Vagina (tissue), 2 donors: ENCODE data around the gene STARD13. TPM values are rescaled to one million over a fixed set of nuclear protein-coding genes. Genes with fewer than 3 reads are reported as not detected.

Experiments used
- DNase-seq, 2 donors: peaks; one replicate each; pipeline ENCODE4 v3.0.0-alpha.2; 2017; ENCODE audit errors: extremely low spot score in 2 of 2
- H3K27ac ChIP-seq: fragments of 200-600 bp; sonication (generic); one replicate; pipeline ENCODE4 v1.5.1; 2019
- H3K27me3 ChIP-seq: fragments of 200-600 bp; sonication (generic); one replicate; pipeline ENCODE4 v1.5.1; 2019
- H3K36me3 ChIP-seq, 2 donors: fragments of 200-600 bp; sonication (generic); one replicate each; pipeline ENCODE4 v1.5.1; 2017 to 2019
- H3K4me1 ChIP-seq: fragments of 200-600 bp; sonication (generic); one replicate; pipeline ENCODE4 v1.5.1; 2019
- H3K4me3 ChIP-seq, 2 donors: fragments of 200-600 bp; sonication (generic); 1 replicate in 1 of 2; 2 replicates in 1 of 2; pipeline ENCODE4 v1.5.1; 2016 to 2019
- H3K9me3 ChIP-seq: fragments of 200-600 bp; sonication (generic); one replicate; pipeline ENCODE4 v1.5.1; 2019
- POLR2A ChIP-seq, 2 donors: fragments of 450-650 bp; IDR thresholded peaks; one replicate each; pipeline ENCODE4 v1.6.1; 2017; ENCODE audit warnings: antibody characterized with exemption in 2 of 2, mild to moderate bottlenecking in 2 of 2, moderate library complexity in 2 of 2
- POLR2AphosphoS5 ChIP-seq, 2 donors: sonication (generic); formaldehyde crosslinking; IDR thresholded peaks; one replicate each; pipeline ENCODE4 v1.9.0; 2017; ENCODE audit warnings: antibody characterized with exemption in 2 of 2, mild to moderate bottlenecking in 2 of 2, low read depth in 1 of 2; ENCODE audit not compliant: insufficient read depth in 1 of 2
- intact Hi-C: fragments of 100-400 bp; cut with DNase I; formaldehyde crosslinking; loops from one replicate; pipeline ENCODE4 v1.15.1; 2023
- total RNA-seq: library from RNA; depleted of rRNA; stranded (reverse); fragments of >200 nt; gene quantifications from one replicate; pipeline ENCODE4 v1.2.3, GENCODE V29; 2016
- TF ChIP-seq, protein P1 (sequence below), 3 experiments: fragments of 450-650 bp in 2 of 3; fragments of 200-600 bp in 1 of 3; sonication (generic) in 1 of 3; IDR thresholded peaks; one replicate each; pipeline ENCODE4 v1.5.1; 2017 to 2019; ENCODE audit warnings: antibody characterized with exemption in 3 of 3, mild to moderate bottlenecking in 2 of 3, moderate library complexity in 2 of 3

STARD13 gene
- total RNA-seq, 1 donor from 2014 or later, result 33.1 TPM

DNA sequence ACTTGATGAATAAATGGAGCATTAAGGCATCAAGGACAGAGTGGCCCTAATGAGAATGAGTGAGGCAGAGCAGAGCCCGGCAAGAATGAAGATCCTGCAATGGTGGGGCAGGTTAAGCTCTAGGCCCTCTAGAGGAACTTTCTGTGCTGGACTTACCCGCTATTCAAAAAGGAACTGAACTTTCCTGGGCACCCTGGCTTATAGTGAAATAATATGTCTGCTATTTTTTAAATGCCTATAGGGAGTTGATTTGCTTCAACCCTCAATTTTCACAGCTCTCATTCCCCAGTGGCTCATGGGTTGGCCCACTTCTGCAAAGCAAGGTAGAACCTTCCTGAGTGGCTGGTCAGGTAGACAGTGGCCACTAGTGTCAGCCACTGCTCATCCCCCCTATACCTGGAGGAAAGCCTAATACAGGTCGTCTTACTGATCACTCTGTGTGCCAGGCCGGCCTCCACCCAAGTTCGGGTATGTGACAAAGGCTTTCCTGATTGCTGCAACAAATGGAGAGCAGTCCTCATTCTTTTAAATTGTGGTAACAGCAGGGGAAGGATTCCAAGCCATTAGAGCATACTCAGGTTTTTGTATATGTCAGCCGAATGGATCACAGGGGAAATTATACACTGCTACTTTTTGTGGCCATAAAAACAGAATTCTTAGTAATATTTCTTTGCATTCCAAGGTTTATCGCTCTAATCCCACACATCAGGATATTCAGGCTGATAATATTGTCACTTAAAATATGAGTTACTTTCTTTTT, 166.4 kb downstream of the STARD13 start:
- intact Hi-C loops, result no loop called here
- peaks cover 0 to 24% of the 10 kb centered on the region in 2 donors for H3K36me3 ChIP-seq

DNA sequence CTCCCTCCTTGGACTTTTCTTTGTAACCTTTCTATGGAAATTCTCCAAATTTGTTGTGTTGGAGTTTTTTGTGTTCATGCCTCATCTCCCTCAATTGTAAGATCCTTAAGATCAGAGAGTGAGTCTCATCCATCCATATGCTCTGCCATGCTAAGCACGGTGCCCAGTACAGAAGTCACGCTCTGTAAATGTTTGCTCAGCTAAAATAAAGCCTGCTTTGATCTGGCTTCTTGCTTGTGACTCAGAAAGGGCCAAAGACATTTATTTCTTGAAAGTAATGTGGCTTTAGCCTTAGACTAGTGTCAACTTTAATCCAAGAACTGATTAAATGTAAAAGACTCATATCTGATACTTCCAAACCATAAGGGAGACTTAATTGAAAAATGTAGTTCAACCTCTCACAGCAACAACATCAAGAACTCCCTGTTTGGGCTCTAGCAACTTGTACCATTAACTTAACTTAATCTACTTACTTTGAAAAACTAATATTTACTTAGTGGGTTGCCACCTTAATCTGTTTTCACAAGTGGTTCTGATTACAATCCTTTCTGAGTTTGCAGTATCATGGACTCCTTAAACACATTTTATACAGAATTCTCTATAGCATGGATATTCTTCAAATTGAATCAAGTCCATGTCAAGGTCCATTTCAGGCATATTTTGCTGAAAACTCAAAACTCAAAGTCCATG, 169.1 kb downstream of the STARD13 start:
- H3K4me3 ChIP-seq, result no peak overlapping the region
- no peaks in the 10 kb centered on the region for H3K27me3 ChIP-seq
- peaks cover 22% of the 10 kb centered on the region for H3K4me1 ChIP-seq
- H3K9me3 ChIP-seq, result no peaks in the 10 kb centered on the region
- DNase-seq, result no peak
- TF ChIP-seq, protein P1, sequence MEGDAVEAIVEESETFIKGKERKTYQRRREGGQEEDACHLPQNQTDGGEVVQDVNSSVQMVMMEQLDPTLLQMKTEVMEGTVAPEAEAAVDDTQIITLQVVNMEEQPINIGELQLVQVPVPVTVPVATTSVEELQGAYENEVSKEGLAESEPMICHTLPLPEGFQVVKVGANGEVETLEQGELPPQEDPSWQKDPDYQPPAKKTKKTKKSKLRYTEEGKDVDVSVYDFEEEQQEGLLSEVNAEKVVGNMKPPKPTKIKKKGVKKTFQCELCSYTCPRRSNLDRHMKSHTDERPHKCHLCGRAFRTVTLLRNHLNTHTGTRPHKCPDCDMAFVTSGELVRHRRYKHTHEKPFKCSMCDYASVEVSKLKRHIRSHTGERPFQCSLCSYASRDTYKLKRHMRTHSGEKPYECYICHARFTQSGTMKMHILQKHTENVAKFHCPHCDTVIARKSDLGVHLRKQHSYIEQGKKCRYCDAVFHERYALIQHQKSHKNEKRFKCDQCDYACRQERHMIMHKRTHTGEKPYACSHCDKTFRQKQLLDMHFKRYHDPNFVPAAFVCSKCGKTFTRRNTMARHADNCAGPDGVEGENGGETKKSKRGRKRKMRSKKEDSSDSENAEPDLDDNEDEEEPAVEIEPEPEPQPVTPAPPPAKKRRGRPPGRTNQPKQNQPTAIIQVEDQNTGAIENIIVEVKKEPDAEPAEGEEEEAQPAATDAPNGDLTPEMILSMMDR (IDR thresholded peaks at IDR 0.05), result no peak
- TF ChIP-seq POLR2A (IDR thresholded peaks at IDR 0.05) (no peak), POLR2AphosphoS5 (IDR thresholded peaks at IDR 0.05; ENCODE audit: insufficient read depth in 1 of 2, low read depth in 1 of 2) (no peak)
- no peak overlapping the region for H3K27ac ChIP-seq
- H3K36me3 ChIP-seq, result peaks cover 0 to 24% of the 10 kb centered on the region in 2 donors
- intact Hi-C loops, result no loop called here

More for the DNA sequence above, 166.4 kb downstream of the STARD13 start:
- Histone ChIP-seq H3K4me3 (no peak overlapping the region), H3K27ac (no peak overlapping the region), H3K4me1 (peaks cover 9% of the 10 kb centered on the region), H3K9me3 (no peaks in the 10 kb centered on the region), H3K27me3 (no peaks in the 10 kb centered on the region)
- TF ChIP-seq, protein P1 (IDR thresholded peaks at IDR 0.05), result no peak
- no peak for TF ChIP-seq POLR2AphosphoS5 (IDR thresholded peaks at IDR 0.05; ENCODE audit: insufficient read depth in 1 of 2, low read depth in 1 of 2)
- no peak for TF ChIP-seq POLR2A (IDR thresholded peaks at IDR 0.05)
- no peak for DNase-seq

DNA sequence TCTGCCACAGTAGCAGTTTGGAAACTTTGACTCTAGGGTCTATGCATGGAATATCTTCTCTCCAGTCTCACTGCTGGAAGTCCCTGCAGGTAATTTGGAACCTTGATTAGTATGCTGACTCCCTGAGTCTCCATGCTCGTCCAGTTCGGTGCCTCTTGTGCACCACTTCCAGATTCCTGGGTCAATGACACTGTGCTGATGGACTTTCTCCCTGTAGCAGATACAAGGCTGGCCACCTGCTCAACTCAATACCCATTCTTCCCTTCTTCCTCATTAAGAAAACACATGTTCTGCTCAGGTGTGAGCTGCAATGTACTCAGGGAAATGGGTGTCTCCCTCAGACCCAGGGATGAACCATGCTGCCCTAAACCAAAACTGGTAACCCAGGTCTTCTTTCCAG, 170.3 kb downstream of the STARD13 start:
- no peak for TF ChIP-seq POLR2A (IDR thresholded peaks at IDR 0.05)
- TF ChIP-seq POLR2AphosphoS5 (IDR thresholded peaks at IDR 0.05; ENCODE audit: insufficient read depth in 1 of 2, low read depth in 1 of 2), result no peak
- TF ChIP-seq, protein P1 (IDR thresholded peaks at IDR 0.05), result no peak
- Histone ChIP-seq H3K36me3 (peaks cover 0 to 24% of the 10 kb centered on the region in 2 donors), H3K4me1 (peaks cover 34% of the 10 kb centered on the region), H3K9me3 (no peaks in the 10 kb centered on the region), H3K4me3 (no peak overlapping the region), H3K27me3 (no peaks in the 10 kb centered on the region), H3K27ac (no peak overlapping the region)
- no peak for DNase-seq
- intact Hi-C loops, result no loop called here

DNA sequence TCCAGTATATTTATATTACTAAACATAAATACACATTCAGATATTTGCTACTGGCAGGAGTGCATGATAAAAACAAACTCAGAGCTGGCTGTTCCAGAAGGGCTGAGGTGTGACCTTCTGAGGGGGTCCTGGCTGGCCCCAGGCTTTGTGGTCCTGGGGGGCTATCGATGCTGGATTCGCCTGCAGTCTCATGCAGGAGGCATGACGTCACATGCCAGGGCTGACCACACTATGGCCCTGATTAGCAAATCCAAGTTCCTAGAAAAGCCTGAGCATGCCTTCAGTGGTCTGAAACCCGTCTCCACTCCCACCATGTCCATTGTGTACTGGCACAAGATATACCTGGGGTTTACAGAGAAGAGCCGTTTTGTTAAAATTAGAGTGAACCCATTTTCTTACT, 171.4 kb downstream of the STARD13 start:
- no peaks in the 10 kb centered on the region for H3K9me3 ChIP-seq
- H3K27ac ChIP-seq, result no peak overlapping the region
- no peak overlapping the region for H3K4me3 ChIP-seq
- intact Hi-C loops, result no loop called here
- peaks cover 0 to 22% of the 10 kb centered on the region in 2 donors for H3K36me3 ChIP-seq
- peaks cover 45% of the 10 kb centered on the region for H3K4me1 ChIP-seq
- no peaks in the 10 kb centered on the region for H3K27me3 ChIP-seq
- TF ChIP-seq POLR2AphosphoS5 (IDR thresholded peaks at IDR 0.05; ENCODE audit: insufficient read depth in 1 of 2, low read depth in 1 of 2) (no peak), POLR2A (IDR thresholded peaks at IDR 0.05) (no peak)
- TF ChIP-seq, protein P1 (IDR thresholded peaks at IDR 0.05), result no peak
- no peak for DNase-seq

DNA sequence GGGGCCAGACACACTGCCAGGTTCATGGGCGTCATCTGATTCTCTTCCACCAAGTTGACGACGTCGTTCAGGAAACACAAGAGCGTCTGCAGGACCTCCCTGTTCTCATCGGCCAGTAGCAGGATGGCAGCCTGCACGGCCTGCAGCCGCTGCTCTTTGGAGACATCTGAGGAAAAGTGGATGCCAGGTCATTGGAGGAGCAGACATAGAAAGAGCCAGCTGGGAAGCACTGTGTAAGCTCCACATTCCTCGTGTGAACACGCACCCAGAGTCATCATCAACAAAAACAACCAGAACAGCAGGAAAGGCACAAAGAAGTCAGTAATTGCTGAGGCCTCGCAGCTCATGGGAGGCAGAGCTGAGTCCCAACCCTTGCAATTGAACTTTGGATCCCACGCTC, 172.8 kb downstream of the STARD13 start:
- Histone ChIP-seq H3K4me1 (peaks cover 51% of the 10 kb centered on the region), H3K9me3 (no peaks in the 10 kb centered on the region), H3K36me3 (peaks cover 0 to 8% of the 10 kb centered on the region in 2 donors), H3K4me3 (no peak overlapping the region), H3K27me3 (no peaks in the 10 kb centered on the region), H3K27ac (peak overlapping the region; percentile 71)
- intact Hi-C loops, result no loop called here
- no peak for DNase-seq
- TF ChIP-seq, protein P1 (IDR thresholded peaks at IDR 0.05), result no peak
- TF ChIP-seq POLR2A (IDR thresholded peaks at IDR 0.05) (no peak), POLR2AphosphoS5 (IDR thresholded peaks at IDR 0.05; ENCODE audit: insufficient read depth in 1 of 2, low read depth in 1 of 2) (no peak)
